Right lobe of liver (tissue), 6 donors: ENCODE results near the gene SYNGR3. TPM values are rescaled to one million over a fixed set of nuclear protein-coding genes. Genes with fewer than 3 reads are reported as not detected.
"Not testable (repeated sequence)": the region's sequence is repeated elsewhere in the genome, so short reads cannot be mapped to it uniquely, and the experiment has no call there.

ENCODE experiments used
- ATAC-seq, 4 donors: fragments of 200-7000 bp; cut with Tn5 transposase; one replicate each; pipeline ENCODE4 v1.9.1; 2020; ENCODE audit warnings: mild to moderate bottlenecking in 4 of 4, moderate library complexity in 4 of 4
- DNase-seq, 3 donors: peaks; one replicate each; pipeline ENCODE4 v3.0.0-alpha.2; 2020
- H3K27ac ChIP-seq, 3 donors: fragments of 200-600 bp; one replicate each; pipeline ENCODE4 v1.8.0; 2022
- H3K27me3 ChIP-seq, 2 donors: fragments of 200-600 bp; one replicate each; pipeline ENCODE4 v1.8.0; 2022
- H3K36me3 ChIP-seq, 4 donors: fragments of 200-600 bp; sonication (generic) in 1 of 4; one replicate each; pipeline versions ENCODE4 v1.5.1 to v1.8.0; 2017 to 2022; ENCODE audit warnings: control low read depth in 1 of 4
- H3K4me1 ChIP-seq, 4 donors: fragments of 200-600 bp; sonication (generic) in 1 of 4; one replicate each; pipeline versions ENCODE4 v1.5.1 to v1.8.0; 2017 to 2022; ENCODE audit warnings: control low read depth in 1 of 4
- H3K4me3 ChIP-seq, 3 donors: fragments of 200-600 bp; one replicate each; pipeline ENCODE4 v1.8.0; 2022
- H3K9me3 ChIP-seq, 4 donors: fragments of 200-600 bp; sonication (generic) in 1 of 4; one replicate each; pipeline versions ENCODE4 v1.5.1 to v1.8.0; 2017 to 2022; ENCODE audit warnings: control low read depth in 1 of 4
- POLR2A ChIP-seq: fragments of 450-650 bp; IDR thresholded peaks from one replicate; pipeline ENCODE4 v1.6.1; 2017; ENCODE audit warnings: antibody characterized with exemption, mild to moderate bottlenecking
- WGBS: methylation state at CpG from one replicate; pipeline ENCODE4 v1.1.6; 2018; ENCODE audit warnings: low coverage, low lambda C conversion rate; ENCODE audit not compliant: insufficient coverage; ENCODE audit errors: missing lambda C conversion rate; 5-methylcytosine and 5-hydroxymethylcytosine counted together
- intact Hi-C, 2 donors: fragments of 100-400 bp; cut with DNase I; formaldehyde crosslinking; loops; one replicate each; pipeline versions ENCODE4 v1.11.2 to v1.14.1; 2022
- total RNA-seq, 6 experiments: library from RNA; depleted of rRNA in 2 of 6; stranded (reverse); fragments of >200 nt in 2 of 6; fragmentation: NEBNext Ultra II Directional in 3 of 6; extraction: Animal tissue kit (Norgen Biotek cat#: 25700) in 3 of 6; gene quantifications; one replicate each; pipeline versions ENCODE4 v1.1.0 to v1.2.4, GENCODE V29; 2016 to 2023
- TF ChIP-seq, protein P1 (sequence below), 4 donors: fragments of 200-600 bp in 3 of 4; fragments of 450-650 bp in 1 of 4; IDR thresholded peaks; one replicate each; pipeline versions ENCODE4 v1.5.1 to v1.8.0; 2016 to 2022; ENCODE audit warnings: antibody characterized with exemption in 4 of 4, mild to moderate bottlenecking in 2 of 4
- donor health status: DM: no; HTN: yes; CAD: no.
- donor health status: DM: no; HTN: no; CAD: no.
- donor health status: DM: no; HTN: no; CAD: no.
- donor health status: DM: no; HTN: yes; CAD: no.
- donor health status: DM: no; HTN: yes; CAD: no.

Gene SYNGR3
- total RNA-seq, 6 experiments from 2014 or later, result 0.22 TPM; not detected in 5

GRCh38 chr16:2009791-2010510 is 20.2 kb downstream of the SYNGR3 start, which contains the start of gene ZNF598:
TSS of gene ZNF598 (minus strand) at chr16:2009821.
- Histone ChIP-seq H3K27me3 (no peaks in the 10 kb centered on the region), H3K9me3 (no peaks in the 10 kb centered on the region), H3K27ac (peak within 1 kb of the TSS; percentile 78 to 86 (median 80)), H3K4me3 (peak within 1 kb of the TSS; percentile 95 to 99 (median 95)), H3K4me1 (peaks cover 0 to 25% (median 12%) of the 10 kb centered on the region in 4 donors), H3K36me3 (no peaks in the 10 kb centered on the region)
- 3% methylated on average over 11 of the region's 52 CpGs for WGBS
- ATAC-seq, result peak; percentile 86 to 93 (median 90)
- peak; percentile 85 to 89 (median 88) for DNase-seq
- intact Hi-C loops, result no loop called here
- peak; percentile 93 for TF ChIP-seq POLR2A
- TF ChIP-seq, protein P1, sequence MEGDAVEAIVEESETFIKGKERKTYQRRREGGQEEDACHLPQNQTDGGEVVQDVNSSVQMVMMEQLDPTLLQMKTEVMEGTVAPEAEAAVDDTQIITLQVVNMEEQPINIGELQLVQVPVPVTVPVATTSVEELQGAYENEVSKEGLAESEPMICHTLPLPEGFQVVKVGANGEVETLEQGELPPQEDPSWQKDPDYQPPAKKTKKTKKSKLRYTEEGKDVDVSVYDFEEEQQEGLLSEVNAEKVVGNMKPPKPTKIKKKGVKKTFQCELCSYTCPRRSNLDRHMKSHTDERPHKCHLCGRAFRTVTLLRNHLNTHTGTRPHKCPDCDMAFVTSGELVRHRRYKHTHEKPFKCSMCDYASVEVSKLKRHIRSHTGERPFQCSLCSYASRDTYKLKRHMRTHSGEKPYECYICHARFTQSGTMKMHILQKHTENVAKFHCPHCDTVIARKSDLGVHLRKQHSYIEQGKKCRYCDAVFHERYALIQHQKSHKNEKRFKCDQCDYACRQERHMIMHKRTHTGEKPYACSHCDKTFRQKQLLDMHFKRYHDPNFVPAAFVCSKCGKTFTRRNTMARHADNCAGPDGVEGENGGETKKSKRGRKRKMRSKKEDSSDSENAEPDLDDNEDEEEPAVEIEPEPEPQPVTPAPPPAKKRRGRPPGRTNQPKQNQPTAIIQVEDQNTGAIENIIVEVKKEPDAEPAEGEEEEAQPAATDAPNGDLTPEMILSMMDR (IDR thresholded peaks at IDR 0.05), result peak in 1 of 4 donors; percentile 22

DNA sequence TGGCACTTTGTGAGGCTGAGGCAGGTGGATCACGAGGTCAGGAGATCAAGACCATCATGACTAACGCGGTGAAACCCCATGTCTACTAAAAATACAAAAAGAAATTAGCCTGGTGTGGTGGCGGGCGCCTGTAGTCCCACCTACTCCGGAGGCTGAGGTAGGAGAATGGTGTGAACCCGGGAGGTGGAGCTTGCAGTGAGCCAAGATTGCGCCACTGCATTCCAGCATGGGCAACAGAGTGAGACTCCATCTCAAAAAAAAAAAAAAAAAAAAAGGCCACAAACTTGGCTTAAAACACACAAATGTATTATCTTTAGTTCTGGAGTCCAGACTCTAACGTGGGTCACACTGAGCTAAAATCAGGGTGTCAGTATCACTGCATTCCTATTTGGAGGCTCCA is 22.0 kb downstream of the SYNGR3 start:
- intact Hi-C loops, DNase-seq, ATAC-seq: not testable (repeated sequence)

GRCh38 chr16:2013527-2013926 is 23.8 kb downstream of the SYNGR3 start:
- WGBS, result 86% methylated on average over 6 of the region's 15 CpGs
- peaks cover 0 to 7% (median under 1%) of the 10 kb centered on the region in 4 donors for H3K4me1 ChIP-seq
- ATAC-seq, result no peak
- H3K27me3 ChIP-seq, result no peaks in the 10 kb centered on the region
- intact Hi-C loops, result no loop called here
- TF ChIP-seq, protein P1 (IDR thresholded peaks at IDR 0.05), result no peak
- no peak for TF ChIP-seq POLR2A
- no peaks in the 10 kb centered on the region for H3K36me3 ChIP-seq
- no peak overlapping the region for H3K27ac ChIP-seq
- H3K9me3 ChIP-seq, result no peaks in the 10 kb centered on the region
- no peak for DNase-seq
- no peak overlapping the region for H3K4me3 ChIP-seq

More for the DNA sequence above, 22.0 kb downstream of the SYNGR3 start:
- H3K4me1 ChIP-seq, result peaks cover 0 to 25% (median 12%) of the 10 kb centered on the region in 4 donors
- H3K27ac ChIP-seq, H3K9me3 ChIP-seq, H3K4me3 ChIP-seq, H3K36me3 ChIP-seq, H3K27me3 ChIP-seq: not testable (repeated sequence)
- WGBS, result 85% methylated on average over 4 of the region's 9 CpGs

- DNase-seq (no peak), ATAC-seq (no peak)
- Histone ChIP-seq H3K4me3 (no peak overlapping the region), H3K27me3 (no peaks in the 10 kb centered on the region), H3K9me3 (no peaks in the 10 kb centered on the region), H3K36me3 (no peaks in the 10 kb centered on the region), H3K4me1 (peaks cover 0 to 13% (median 0%) of the 10 kb centered on the region in 4 donors), H3K27ac (no peak overlapping the region)
- intact Hi-C loops, result loop anchor here in 1 of 2 donors (5.0 kb wide), 1 partner anchor 47 kb away; no protein-coding TSS in a partner anchor
- TF ChIP-seq, protein P1 (IDR thresholded peaks at IDR 0.05), result no peak
- TF ChIP-seq POLR2A, result no peak
- WGBS, result 67% methylated on average over 11 of the region's 24 CpGs
Observed at GRCh38 chr16:2015117-2015946, 25.6 kb downstream of the SYNGR3 start.

GRCh38 chr16:2015947-2016208 is 26.1 kb downstream of the SYNGR3 start:
- no peaks in the 10 kb centered on the region for H3K36me3 ChIP-seq
- 84% methylated on average over 7 of the region's 7 CpGs for WGBS
- intact Hi-C loops, result loop anchor here in 1 of 2 donors (5.0 kb wide), 1 partner anchor 46 kb away; no protein-coding TSS in a partner anchor
- no peaks in the 10 kb centered on the region for H3K27me3 ChIP-seq
- H3K4me3 ChIP-seq, result no peak overlapping the region
- TF ChIP-seq, protein P1 (IDR thresholded peaks at IDR 0.05), result no peak
- TF ChIP-seq POLR2A, result no peak
- no peaks in the 10 kb centered on the region for H3K9me3 ChIP-seq
- peaks cover 0 to 13% (median 0%) of the 10 kb centered on the region in 4 donors for H3K4me1 ChIP-seq
- no peak for DNase-seq
- no peak overlapping the region for H3K27ac ChIP-seq
- ATAC-seq, result no peak
